Heart left ventricle (tissue), 13 donors: ENCODE measurements around the gene MXRA8.

Experiments used
- POLR2A ChIP-seq, 2 donors: fragments of 450-650 bp; IDR thresholded peaks; one replicate each; pipeline ENCODE4 v1.6.1; 2017; ENCODE audit warnings: antibody characterized with exemption in 2 of 2, mild to moderate bottlenecking in 2 of 2, moderate library complexity in 2 of 2
- TF ChIP-seq, protein P1 (sequence below), 12 donors: fragments of 200-600 bp; sonication (generic) in 4 of 12; IDR thresholded peaks; one replicate each; pipeline versions ENCODE4 v1.5.0 to v1.8.0; 2018 to 2022; ENCODE audit warnings: antibody characterized with exemption in 12 of 12, mild to moderate bottlenecking in 5 of 12
- donor health status: ischemic (EF 13 %, LVEDD 7.1; RV severe dilation, severe dysfunction).
- donor health status: DM: no; HTN: yes; CAD: no.
- donor health status: DM: no; HTN: no; CAD: no.
- donor health status: ischemic (EF 25% LVEDD 6.9; RV normal size, moderate dysfunction).
- donor health status: ischemic (EF 25% LVEDD 5.7; RV mildly dilated, moderate dysfunction).
- donor health status: ischemic (EF 35%, LVEDD 5.7; RV mildly dilated, moderate dysfunction).
- donor health status: nonischemic (EF 11% LVEDD 7.7; RV severe dilation, severe dysfunction).
- donor health status: DM: yes; HTN: yes; CAD: no.
- donor health status: PGD.
- donor health status: ischemic (EF 29% LVEDD 5.4; RV normal size, mild dysfunction).
- donor health status: nonischemic (EF 23%, LVEDD 6.1; RV moderate dilation, normal function).

DNA sequence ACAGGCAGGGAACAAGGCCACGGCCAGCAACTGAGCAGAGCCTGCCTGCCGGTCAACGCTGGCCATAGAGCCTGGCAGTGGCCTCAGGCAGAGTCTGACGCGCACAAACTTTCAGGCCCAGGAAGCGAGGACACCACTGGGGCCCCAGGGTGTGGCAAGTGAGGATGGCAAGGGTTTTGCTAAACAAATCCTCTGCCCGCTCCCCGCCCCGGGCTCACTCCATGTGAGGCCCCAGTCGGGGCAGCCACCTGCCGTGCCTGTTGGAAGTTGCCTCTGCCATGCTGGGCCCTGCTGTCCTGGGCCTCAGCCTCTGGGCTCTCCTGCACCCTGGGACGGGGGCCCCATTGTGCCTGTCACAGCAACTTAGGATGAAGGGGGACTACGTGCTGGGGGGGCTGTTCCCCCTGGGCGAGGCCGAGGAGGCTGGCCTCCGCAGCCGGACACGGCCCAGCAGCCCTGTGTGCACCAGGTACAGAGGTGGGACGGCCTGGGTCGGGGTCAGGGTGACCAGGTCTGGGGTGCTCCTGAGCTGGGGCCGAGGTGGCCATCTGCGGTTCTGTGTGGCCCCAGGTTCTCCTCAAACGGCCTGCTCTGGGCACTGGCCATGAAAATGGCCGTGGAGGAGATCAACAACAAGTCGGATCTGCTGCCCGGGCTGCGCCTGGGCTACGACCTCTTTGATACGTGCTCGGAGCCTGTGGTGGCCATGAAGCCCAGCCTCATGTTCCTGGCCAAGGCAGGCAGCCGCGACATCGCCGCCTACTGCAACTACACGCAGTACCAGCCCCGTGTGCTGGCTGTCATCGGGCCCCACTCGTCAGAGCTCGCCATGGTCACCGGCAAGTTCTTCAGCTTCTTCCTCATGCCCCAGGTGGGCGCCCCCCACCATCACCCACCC lies 27.0 kb downstream of the MXRA8 start, which contains the start of gene TAS1R3:
- TF ChIP-seq, protein P1, sequence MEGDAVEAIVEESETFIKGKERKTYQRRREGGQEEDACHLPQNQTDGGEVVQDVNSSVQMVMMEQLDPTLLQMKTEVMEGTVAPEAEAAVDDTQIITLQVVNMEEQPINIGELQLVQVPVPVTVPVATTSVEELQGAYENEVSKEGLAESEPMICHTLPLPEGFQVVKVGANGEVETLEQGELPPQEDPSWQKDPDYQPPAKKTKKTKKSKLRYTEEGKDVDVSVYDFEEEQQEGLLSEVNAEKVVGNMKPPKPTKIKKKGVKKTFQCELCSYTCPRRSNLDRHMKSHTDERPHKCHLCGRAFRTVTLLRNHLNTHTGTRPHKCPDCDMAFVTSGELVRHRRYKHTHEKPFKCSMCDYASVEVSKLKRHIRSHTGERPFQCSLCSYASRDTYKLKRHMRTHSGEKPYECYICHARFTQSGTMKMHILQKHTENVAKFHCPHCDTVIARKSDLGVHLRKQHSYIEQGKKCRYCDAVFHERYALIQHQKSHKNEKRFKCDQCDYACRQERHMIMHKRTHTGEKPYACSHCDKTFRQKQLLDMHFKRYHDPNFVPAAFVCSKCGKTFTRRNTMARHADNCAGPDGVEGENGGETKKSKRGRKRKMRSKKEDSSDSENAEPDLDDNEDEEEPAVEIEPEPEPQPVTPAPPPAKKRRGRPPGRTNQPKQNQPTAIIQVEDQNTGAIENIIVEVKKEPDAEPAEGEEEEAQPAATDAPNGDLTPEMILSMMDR (IDR thresholded peaks at IDR 0.05): no peak
- TF ChIP-seq POLR2A (IDR thresholded peaks at IDR 0.05): no peak
